AG04450 (cell line): ENCODE results near the gene TSHZ2. TPM values are rescaled to one million over a fixed set of nuclear protein-coding genes. Genes with fewer than 3 reads are reported as not detected.

ENCODE experiments used
- CTCF ChIA-PET: fragments of 300-600, 350-600 bp; formaldehyde crosslinking; extraction: SDS; loops from one replicate; lab custom pipeline; 2022; ENCODE audit warnings: antibody characterized with exemption, inconsistent platforms; lab: Charles Lee
- POLR2A ChIA-PET: fragments of 350-600 bp; formaldehyde crosslinking; extraction: SDS; loops from one replicate; lab custom pipeline; 2021; ENCODE audit warnings: antibody characterized with exemption, inconsistent platforms; lab: Yijun Ruan, JAX
- DNase-seq: peaks from one replicate; pipeline ENCODE4 v3.0.0-alpha.2; 2011; ENCODE audit warnings: low read depth, low spot score
- H3K27ac ChIP-seq: one replicate; pipeline ENCODE4 v1.5.1; 2012; ENCODE audit warnings: low read depth, low read length, control low read depth
- H3K27me3 ChIP-seq: one replicate; pipeline ENCODE4 v1.6.0; 2012; ENCODE audit warnings: low read length; ENCODE audit not compliant: control insufficient read depth, insufficient read depth
- H3K4me3 ChIP-seq: 2 replicates; pipeline ENCODE4 v1.5.1; 2011; ENCODE audit warnings: mild to moderate bottlenecking, low read depth, low read length, control low read depth
- H3K9me3 ChIP-seq: 2 replicates; pipeline ENCODE4 v1.5.1; 2012; ENCODE audit warnings: low read length; ENCODE audit not compliant: control insufficient read depth, insufficient read depth
- polyA plus RNA-seq: library from polyadenylated mRNA; depleted of rRNA; stranded (reverse); fragments of >200 nt; gene quantifications from 2 replicates; pipeline ENCODE4 v1.2.3, GENCODE V29; 2011
- TF ChIP-seq, protein P1 (sequence below): IDR thresholded peaks from 2 replicates; pipeline ENCODE4 v1.5.1; 2011; ENCODE audit warnings: low read depth, low read length, control low read depth, inconsistent platforms

Gene TSHZ2
- polyA plus RNA-seq, 1 experiment: not detected

GRCh38 chr20:53220482-53221307, 248.5 kb downstream of the TSHZ2 start:
- TF ChIP-seq, protein P1, sequence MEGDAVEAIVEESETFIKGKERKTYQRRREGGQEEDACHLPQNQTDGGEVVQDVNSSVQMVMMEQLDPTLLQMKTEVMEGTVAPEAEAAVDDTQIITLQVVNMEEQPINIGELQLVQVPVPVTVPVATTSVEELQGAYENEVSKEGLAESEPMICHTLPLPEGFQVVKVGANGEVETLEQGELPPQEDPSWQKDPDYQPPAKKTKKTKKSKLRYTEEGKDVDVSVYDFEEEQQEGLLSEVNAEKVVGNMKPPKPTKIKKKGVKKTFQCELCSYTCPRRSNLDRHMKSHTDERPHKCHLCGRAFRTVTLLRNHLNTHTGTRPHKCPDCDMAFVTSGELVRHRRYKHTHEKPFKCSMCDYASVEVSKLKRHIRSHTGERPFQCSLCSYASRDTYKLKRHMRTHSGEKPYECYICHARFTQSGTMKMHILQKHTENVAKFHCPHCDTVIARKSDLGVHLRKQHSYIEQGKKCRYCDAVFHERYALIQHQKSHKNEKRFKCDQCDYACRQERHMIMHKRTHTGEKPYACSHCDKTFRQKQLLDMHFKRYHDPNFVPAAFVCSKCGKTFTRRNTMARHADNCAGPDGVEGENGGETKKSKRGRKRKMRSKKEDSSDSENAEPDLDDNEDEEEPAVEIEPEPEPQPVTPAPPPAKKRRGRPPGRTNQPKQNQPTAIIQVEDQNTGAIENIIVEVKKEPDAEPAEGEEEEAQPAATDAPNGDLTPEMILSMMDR: no peak
- H3K27me3 ChIP-seq: no peaks in the 10 kb centered on the region
- H3K4me3 ChIP-seq: no peak overlapping the region
- no peak overlapping the region for H3K27ac ChIP-seq
- ChIA-PET POLR2A (no interaction called here), CTCF (interaction anchor here (0.9 to 1.4 kb wide), 4 partner anchors 327 to 909 kb away, joined by 3 to 12 read pairs (median 4); no protein-coding TSS in a partner anchor)
- no peaks in the 10 kb centered on the region; the same call in 1 of the 2 replicates for H3K9me3 ChIP-seq
- no peak for DNase-seq

DNA sequence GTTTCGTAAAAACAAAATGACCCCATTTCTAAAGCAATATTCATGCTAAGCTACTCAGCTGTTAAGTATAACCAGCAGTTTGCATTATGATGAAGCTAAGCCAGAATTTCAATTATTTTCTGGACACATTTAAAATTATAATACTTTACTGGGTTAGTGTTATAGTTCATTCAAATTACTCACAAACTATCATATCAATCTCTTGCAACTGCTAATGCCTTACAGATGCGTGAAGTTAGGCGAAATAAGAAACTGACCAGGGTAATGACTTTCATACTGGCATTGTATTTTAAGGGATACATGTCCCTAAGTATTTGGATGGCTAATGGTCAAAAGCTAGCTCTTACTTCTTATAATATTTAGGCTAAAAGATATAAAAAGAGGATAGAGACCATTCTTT, 249.6 kb downstream of the TSHZ2 start:
- TF ChIP-seq, protein P1: no peak
- no peaks in the 10 kb centered on the region; the same call in 1 of the 2 replicates for H3K9me3 ChIP-seq
- H3K4me3 ChIP-seq: no peak overlapping the region
- ChIA-PET POLR2A (no interaction called here), CTCF (interaction anchor here (1.0 kb wide), 1 partner anchor 910 kb away, joined by 5 read pairs; no protein-coding TSS in a partner anchor)
- H3K27ac ChIP-seq: no peak overlapping the region
- DNase-seq: no peak
- no peaks in the 10 kb centered on the region for H3K27me3 ChIP-seq

- ChIA-PET POLR2A (no interaction called here), CTCF (no interaction called here)
- Histone ChIP-seq H3K9me3 (no peaks in the 10 kb centered on the region), H3K4me3 (no peak overlapping the region), H3K27me3 (no peaks in the 10 kb centered on the region), H3K27ac (no peak overlapping the region)
- DNase-seq: no peak
- TF ChIP-seq, protein P1: no peak
Measured at GRCh38 chr20:53222416-53222815, 250.3 kb downstream of the TSHZ2 start.

DNA sequence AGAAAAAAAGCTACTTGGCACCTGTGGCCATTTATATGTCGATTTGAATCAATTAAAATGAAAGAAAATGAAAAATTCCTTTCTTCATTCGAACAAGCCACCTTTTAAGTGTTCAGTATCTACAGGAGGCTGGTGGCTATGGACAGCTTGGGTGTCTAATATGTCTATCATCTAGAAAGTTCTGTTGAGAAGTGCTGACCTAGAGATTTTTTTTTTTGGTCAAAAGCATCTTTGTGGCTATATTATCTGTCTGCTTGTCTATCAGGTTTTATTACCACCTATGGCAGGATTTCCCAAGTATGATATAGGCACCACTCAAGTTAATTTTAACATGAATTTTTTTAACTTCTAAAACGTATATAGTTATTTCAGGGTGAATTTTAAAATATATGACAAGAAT, 250.8 kb downstream of the TSHZ2 start:
- H3K4me3 ChIP-seq: no peak overlapping the region
- H3K27me3 ChIP-seq: no peaks in the 10 kb centered on the region
- no peaks in the 10 kb centered on the region for H3K9me3 ChIP-seq
- ChIA-PET CTCF (no interaction called here), POLR2A (no interaction called here)
- H3K27ac ChIP-seq: no peak overlapping the region
- DNase-seq: no peak
- TF ChIP-seq, protein P1: no peak

DNA sequence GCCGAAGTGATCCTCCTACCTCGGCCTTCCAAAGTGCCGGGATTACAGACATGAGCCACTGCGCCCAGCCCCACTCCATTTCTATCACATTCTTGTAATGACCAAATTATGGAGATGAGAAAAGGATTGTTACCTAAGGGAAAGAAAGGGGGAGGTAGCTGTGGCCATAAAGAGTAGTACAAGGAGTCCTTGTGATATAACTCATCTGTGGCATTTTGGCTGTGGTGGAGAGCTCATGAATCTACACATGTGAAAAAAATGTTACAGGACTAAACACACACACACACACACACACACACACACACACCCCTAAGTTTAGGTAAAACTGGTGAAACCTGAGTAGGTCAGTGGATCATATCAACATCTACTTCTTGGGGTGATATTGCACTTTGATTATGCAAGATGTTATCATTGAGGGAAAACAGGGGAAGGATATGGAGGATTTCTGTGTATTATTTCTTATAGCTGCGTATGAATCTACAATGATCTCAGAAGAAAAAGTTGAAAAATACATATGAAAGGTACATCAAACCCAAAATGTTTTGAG, 251.5 kb downstream of the TSHZ2 start:
- no peak for DNase-seq
- Histone ChIP-seq H3K27ac (no peak overlapping the region), H3K27me3 (no peaks in the 10 kb centered on the region), H3K4me3 (no peak overlapping the region), H3K9me3 (no peaks in the 10 kb centered on the region)
- ChIA-PET CTCF (no interaction called here), POLR2A (no interaction called here)
- TF ChIP-seq, protein P1: no peak
